Measurements from ENCODE around the gene CNGA2.
"Not testable (repeated sequence)": the region's sequence is repeated elsewhere in the genome, so short reads cannot be mapped to it uniquely, and the experiment has no call there.

Gene CNGA2

DNA sequence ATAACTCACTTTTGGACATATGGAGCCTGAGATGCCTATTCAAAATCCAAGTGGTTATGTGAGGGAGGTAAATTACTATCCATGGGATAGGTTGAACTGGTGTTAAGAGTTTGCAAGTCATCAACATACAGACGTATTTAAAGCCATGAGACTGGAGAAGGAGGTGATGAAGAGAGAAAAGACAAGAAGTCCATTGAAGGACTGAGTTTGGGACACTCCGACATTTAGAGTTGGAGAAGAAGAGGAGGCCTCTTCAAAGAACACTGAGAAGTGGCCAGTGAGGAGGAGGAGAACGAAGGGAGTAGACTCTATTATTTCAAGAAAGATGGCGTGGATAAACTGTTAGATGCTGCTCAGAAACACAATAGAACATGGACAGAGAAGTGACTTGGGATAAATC is at the start of gene CNGA2:
CNGA2 (plus strand) TSS at position 301 of the 400 bp plus-strand sequence. CDS start 3,738 bp downstream, outside the sequence.
- no peak for FAIRE-seq

DNA sequence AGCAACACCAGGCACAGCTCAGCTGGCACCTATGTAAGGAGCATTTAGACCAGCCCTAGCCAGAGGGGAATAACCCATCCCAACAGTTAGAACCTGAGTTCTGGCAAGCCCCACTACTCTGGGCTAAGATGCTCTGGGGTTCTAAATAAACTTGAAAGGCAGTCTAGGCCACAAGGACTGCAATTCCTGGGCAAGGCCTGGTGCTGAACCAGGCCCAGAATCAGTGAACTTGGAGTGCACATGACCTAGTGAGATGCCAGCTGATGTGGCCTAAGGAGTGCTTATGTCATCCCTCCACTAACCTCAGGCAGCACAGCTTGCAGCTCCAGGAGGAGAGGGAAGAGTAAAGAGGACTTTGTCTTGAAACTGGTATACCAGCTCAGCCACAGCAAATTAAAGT is 46.9 kb upstream of the CNGA2 start:
- FAIRE-seq = no peak

DNA sequence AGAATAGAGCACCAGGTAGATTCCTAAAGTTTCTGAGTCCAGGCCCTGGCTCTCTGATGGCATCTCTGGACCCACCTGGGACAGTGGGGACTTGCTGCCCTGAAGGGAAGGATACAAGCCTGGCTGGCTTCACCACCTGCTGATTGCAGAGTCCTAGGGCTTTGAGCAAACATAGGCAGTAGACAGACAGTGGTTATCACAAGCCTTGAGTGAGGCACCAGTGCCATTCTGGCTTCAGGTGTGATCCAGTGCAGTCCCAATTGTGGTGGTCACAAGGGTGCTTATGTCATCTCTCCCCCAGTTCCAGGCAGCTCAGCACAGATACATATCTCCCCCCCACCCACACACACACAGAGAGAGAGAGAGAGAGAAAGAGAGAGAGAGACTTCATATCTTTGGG is 45.9 kb upstream of the CNGA2 start:
- FAIRE-seq = no peak

DNA sequence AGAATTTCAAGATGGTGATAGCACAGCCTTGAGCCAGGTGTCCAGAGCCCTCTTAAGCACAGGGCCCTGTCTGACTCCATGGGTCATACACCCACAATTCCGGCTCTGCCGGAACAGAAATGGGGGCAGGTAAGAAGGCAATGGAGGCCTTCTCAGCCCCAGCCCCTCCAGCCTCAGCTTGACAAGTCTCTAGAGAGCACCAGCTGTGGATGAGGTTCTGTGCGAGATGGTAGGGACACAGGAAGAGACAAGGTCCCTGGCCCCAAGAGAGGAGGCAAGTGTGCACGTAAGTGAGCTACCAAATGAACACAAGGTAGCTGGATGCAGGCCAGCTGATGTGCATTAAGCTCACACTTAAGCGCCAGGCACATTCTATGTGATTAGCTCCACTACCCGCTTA is 41.7 kb upstream of the CNGA2 start:
- no peak for FAIRE-seq

DNA sequence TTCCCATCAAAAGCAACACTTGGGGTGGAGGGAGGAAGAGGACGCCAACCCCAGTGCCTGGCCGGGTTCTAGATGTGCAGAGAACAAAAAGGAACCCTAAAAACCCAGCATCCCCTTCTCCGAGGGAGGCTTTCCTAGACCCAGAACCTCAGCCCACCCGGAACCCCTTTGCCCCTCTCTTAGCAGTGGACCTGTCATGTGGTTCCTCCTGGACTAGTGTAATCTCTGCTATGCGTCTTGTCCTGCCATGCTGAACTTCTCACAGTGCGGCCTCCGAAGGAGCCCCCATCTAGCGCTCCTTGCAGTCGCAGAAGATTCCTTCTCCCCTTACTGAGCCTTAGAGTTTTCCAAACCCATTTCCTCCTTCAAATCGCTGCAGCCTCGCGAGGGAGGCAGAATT is 40.4 kb upstream of the CNGA2 start:
- FAIRE-seq = no peak

DNA sequence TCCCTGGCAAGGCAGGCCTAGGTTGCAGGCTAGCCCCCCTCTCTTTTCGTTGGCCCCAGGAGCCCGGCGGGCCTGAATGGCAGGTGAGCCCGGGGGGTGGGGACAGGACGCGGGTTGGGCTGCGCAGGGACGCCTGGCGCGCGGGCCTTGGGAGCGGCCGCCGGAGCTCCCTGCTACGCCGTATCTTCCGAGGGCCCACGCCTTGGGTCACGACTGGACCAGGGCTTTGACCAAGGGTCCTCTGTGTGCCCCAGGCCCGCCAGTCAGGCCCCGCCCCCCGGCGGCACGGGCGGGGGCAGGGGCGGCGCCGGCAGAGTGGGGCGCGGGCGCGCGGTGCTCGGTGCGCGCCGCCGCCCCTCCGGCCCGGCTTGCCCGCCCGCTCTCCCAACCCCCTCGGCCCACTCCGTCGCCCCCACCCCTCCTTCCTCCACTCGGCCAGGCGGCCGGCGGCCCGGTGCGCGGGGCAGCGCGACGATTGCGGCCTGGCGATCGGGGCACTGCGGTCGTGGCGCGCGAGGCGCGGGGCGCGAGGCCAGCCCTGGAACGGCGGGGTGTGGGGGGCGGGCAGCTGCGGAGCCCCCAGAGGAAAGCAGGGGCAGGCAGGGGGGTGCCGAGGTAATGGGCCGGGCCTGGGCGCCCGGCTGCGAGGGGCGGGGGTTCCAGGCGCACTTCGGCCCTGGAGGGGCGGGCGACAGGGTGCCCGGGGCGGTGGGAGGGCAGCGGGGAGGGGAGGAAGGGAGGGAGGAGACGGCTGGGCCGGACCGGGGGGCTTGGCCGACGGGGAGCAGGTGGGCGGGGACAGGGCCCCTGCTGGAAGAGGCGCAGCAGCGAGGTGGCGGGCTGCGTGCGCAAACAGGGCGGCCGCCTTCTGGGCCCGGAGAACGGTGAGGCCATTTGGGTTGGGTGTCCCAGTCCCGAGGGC is 39.6 kb upstream of the CNGA2 start, which contains the start of gene PRRG3:
PRRG3 (plus strand) TSS at position 798 of the 922 bp plus-strand sequence. CDS start 3,357 bp downstream, outside the sequence.
- no peak for FAIRE-seq

DNA sequence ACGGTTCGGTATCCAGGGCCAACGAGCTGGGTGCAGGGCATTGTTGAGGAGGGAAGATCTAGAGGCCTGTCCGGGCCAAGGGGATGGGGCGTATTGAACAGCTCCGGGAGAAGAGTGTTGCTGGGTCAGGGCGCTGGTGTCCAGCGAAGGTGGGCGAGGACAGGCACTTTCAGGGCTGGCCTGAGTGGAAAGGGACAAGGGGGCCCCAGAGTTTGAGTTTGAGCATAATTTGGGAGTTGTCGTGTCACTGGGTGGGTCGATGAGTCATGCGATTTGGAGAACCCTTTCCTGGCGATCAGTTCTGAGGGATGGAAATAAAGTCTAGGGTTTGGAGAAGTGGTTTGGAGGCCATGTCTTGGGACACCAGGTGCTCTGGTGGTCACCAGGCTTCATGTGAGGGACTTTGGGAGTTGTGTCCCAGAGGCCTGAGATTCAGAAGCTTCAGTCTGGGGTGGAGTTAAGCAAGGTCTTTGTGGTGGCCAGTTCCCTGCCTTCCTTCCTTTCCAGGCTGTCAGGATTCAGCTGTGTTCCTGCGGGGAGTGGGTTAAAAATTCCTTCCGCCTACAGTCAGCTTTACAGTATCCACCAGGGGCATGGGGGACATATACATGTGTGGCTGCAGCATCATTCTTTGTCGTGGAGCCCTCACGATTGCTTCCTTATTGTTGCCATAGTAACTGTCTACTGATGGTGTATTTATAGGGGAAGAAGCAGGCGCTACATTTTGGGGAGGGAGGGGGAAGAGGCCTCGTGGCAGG is 38.8 kb upstream of the CNGA2 start:
- FAIRE-seq = no peak

DNA sequence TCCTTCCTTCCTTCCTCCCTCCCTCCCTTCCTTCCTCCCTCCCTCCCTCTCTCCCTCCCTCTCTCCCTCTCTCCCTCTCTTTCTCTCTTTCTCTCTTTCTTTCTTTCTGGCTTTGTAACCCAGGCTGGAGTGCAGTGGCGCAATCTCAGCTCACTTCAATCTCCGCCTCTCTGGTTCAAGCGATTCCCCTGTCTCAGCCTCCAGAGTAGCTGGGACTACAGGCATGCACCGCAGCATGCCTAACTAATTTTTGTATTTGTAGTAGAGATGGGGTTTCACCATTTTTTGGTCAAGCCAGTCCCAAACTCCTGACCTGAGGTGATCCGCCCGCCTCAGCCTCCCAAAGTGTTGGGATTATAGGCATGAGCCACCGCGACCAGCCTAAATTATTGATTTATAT is 37.5 kb upstream of the CNGA2 start:
- FAIRE-seq = not testable (repeated sequence)

DNA sequence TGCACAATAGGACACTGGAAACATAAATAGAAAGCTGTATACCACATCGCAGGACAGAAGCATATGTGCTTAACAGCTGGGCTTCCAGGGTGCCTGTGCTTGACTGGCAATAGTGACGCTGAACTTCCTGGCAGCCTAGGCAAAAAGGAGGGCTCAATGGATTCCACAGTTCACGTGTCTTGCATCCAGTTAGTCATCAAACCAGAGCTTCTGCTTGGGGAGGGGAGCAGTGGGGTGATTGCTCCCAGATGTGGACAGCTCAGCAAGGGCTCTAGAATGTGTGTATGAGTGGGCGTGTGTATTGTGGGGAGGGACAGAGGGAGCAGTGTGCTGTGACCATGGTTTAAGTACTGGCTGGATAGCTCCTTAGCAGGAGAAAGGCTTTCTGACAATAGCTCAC is 37.0 kb upstream of the CNGA2 start:
- no peak for FAIRE-seq

DNA sequence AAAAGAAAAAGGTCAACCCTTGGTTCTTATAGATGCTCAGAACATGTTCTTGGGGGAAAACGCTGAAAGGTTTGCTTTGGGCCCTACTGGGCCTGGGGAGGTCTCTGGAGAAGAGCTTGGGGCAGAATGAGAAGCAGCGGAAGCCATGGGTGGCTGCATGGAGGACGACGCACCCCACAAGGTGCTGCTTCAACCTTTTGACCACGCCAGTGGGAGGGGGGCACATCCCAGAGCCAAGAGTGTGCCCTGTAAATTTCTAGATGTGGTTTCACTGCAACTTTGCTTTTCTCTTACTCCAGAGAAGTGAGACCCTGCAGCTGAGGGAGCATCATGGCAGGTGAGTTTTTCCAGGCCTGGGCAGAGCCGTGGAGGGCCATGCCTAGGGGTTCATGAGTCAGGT is 36.1 kb upstream of the CNGA2 start:
- FAIRE-seq = no peak

DNA sequence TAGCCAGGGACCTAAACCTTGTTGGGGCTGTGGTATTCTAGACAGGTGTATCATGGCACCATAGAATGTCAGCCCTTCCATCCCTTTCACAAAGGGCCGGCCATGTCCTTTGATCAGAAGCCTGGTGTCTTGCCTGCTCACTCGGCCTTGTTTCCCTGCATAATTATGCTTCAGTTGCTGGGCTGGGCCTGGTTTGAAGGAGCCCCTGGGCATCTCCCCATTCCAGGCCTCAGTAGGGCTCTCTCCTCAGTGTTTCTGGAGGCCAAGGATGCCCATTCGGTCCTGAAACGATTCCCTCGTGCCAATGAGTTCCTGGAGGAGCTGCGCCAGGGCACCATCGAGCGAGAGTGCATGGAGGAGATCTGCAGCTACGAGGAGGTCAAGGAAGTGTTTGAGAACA is 34.8 kb upstream of the CNGA2 start:
- no peak for FAIRE-seq

DNA sequence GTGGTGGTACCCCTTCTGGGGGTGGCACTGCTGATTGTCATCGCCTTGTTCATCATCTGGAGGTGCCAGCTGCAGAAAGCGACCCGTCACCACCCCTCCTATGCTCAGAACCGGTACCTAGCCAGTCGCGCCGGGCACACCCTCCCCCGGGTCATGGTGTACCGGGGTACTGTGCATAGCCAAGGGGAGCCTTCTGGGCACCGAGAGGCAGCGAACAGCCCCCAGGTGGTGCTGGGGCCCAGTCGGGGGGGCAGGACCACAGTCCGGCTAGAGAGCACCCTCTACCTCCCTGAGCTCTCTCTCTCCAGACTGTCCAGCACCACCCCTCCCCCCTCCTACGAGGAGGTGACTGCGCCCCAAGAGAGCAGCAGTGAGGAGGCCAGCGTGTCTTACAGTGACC is 34.0 kb upstream of the CNGA2 start:
- FAIRE-seq = no peak

DNA sequence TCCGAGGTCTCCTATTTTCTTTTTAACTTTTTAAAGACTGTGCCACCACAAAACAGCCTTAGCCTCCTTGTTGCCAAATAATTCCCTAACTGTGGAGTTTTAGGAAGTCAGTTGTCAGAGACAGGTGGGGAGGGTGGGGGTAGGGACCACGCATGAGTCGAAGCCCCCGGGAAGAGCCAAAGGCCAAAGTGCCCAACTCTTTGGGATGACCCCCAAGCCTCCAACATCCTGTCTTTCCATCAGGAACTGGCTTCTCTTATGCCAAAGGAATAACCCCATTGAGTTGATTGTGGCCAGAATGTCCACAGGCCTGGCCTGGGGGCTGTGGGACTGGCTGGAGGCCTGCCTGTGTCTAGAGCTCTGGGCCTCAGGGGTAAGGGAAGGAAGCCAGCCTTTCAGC is 33.5 kb upstream of the CNGA2 start:
- FAIRE-seq = no peak

DNA sequence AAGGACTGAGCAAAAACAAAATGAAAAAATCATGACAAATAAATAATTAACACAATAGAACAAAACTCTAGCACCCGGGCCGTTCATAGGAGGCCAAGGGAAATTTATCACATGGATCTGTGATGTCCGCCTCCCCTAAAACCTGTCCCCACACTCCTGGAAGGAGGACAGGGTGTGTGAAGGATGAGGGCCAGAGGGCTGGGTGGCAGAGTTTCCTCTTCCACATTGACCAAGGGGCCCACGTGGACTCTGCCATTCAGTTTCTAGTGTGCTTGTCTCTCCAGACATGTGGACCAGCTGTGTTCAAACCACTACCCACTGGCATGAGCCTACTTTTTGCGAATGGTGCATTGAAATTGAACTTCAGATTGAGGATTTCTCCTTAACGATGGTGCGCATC is 33.0 kb upstream of the CNGA2 start:
- FAIRE-seq = no peak

DNA sequence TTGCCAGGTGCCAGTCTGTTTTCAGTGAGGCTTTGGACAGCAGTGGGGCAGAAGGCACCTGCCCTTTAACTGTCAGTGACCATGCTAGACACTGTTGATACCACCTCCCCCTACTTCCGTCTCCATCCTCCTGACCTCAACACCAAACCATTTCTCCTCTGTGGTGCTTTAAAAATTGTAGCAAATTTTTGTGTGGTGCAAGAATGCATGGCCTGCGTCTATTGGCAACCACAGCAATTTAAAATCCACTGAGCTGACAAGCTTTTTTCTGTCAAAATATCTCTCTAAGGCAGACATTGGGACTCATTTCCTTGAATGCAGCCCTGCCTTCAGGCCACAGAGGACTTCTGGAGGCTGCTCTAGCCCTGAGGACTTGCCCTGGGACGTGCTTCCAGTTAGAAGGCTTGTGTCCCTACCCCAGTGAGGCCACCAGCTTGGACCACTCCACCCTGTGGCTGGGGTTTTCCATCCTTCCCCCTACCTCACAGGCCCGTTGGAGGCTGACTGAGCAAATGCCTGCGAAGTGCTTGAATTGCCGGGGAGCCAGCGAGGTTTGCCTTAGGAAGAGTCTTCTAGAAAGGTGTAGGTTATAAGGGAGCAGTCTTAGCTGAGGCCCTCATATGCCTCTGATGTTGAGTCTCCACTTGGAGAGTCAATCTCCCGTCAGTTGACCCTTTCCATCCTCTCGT is 32.4 kb upstream of the CNGA2 start:
- no peak for FAIRE-seq

DNA sequence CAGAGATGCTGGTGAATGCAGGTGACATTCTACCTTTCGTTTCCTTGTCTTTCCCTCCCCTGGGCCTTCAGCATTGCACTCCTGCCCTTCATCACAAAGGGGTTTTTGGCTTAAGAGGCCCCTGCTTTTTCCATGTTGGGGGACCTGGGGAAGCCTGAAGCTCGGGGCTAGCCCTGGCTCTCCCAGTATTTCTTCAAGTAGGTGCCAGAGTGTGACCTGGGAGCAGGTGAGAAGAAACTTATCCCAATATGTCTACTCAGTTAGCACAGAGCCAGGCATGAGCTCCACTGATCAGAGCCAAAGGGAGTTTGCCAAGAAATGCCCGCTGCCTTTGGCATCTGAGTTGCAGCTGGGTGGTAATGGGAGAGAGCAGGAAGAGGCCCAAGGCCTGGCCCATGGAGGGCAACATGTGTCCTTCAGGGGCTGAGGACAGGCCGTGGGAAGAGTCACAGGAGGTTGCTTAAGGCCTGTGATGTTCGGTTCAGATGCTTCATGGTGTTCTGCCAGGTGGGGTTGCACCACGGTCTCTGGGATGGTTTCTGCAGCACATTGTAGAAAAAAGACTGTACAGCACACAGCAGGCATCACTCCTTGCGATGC is 31.7 kb upstream of the CNGA2 start:
- no peak for FAIRE-seq

DNA sequence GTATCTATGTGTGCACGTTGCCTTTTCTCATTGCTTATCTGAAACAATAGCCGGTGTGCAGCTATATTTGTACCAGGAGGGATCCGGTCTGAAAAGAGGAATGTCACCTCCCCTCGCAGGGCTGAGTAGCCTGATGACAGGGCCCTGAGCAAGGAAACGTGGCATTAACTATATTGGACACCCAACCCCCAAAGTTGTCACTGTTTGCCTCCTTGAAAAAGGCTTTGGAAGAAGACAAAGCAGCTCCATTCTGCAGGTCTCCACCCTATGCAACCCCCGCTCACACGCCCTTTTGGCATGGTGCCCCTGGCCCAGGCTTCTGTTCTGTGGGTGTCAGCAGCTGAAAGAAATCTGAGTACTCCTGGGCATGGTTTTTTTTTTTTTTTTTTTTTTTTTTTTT is 31.1 kb upstream of the CNGA2 start:
- FAIRE-seq = no peak

DNA sequence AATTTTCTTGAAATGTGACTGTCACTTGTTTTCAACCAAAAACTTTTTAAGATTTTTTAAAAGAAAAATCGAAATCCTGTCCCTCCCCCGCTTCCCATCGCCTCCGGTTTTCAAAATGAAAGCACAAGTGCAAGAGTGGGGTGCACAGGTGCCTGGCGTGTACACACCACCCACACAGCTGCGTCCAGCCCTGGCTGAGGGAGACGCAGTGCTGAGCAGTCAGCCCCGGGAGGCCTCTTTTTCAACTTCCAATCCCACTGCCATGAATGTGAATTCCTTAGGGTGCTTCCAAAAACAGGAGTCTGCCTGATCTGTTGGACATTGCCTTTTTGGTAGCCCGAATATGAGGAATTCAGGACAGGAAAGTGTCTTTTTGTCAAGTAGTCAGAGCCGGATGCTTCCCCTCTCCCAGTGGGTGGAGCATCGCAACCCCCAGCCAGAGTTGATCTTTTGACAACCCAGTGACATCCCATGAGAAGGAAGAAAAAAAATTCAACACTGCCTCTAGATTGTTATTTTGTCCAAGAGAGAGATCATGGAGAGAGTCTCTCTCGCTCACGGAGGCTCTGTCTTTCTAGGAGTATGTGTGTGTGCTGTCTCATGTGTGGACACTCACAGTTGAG is 30.4 kb upstream of the CNGA2 start:
- FAIRE-seq = no peak

DNA sequence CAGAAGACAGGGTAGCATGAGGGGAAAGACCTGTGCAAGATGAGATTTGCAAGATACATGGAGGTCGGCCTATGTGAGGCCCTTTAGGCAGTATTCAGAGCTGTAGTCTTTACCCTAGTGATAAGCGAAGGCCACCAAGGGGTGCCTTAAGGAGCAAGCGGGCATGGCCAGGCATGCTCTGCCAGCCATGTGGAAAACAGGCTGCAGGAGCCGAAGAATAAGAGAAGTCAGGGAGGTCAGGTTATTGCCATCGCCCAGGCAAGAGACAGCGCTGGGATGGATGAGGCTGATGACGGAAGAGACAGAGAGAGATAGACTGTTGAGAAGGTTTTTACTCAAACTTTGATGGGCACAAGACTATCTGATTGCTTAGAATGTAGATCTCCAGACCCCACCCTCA is 25.7 kb upstream of the CNGA2 start:
- FAIRE-seq = no peak

DNA sequence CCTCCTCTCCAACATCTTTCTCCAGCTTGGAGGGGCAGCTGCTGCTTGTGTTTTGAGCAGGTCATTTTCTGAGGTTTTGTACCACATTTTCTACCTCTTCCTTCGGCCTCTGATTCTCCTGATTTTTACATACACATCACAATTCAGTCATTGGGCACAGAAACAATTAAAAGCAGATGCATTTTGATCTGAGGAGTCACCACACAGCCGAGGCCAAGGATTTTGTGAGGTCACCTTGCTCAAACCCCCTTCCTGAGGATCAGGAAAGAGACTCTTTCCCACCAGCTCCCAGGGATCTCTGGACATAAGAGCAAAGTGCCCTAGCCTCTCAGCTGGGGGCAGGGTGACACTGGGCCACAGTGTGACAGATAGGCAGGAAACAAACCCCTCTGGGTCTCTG is 24.1 kb upstream of the CNGA2 start:
- no peak for FAIRE-seq

DNA sequence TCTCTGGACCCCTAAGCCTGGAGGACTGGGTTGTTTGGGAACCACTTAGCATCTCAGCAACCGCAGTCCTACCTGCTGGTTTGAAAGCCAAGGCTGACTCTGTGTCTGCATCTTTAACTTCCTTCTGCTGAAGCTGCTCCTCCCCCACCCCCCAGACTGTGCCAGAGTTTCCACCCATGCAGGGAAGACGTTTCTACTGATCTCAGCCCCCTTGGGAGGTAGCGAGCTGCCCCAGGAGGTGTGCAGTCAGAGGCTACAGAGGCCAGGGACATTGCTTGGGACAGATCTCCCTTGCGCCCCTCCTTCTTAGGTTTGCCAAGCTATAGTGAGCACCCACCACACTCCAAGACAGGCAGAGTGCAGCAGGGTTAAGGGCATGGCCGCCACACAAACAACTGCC is 23.4 kb upstream of the CNGA2 start:
- no peak for FAIRE-seq

DNA sequence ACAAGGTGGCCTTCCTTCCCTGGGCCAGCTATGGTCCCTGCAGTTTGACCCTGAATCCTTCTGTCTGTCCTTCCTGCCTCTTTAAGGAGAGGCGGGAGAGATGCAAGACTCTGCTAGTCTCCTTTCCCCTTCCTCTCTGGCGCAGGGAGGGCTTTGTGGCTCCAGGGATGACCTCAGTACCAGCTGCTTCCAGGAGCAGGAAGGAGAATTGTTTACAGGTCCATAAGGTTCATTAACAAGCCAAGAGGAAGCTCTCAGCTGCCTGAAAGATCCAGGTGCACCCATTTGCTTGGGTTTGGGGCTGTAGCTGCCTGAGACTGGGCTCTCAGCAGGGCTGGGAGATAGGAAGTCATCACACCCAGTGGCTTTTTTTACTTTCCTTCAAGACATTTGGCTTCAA is 22.8 kb upstream of the CNGA2 start:
- FAIRE-seq = no peak

Measured in colon (tissue), 2 donors.